A549 (cell line): ENCODE measurements around the gene ETS2. TPM values are rescaled to one million over a fixed set of nuclear protein-coding genes. Genes with fewer than 3 reads are reported as not detected.

Experiments
- ATAC-seq, 2 experiments: fragments of 200-7000 bp in 1 of 2; fragments of >200 bp in 1 of 2; cut with Nextera tagmentation in 1 of 2; cut with Tn5 transposase in 1 of 2; 3 replicates each; pipeline versions ENCODE4 v1.8.0 to v1.9.1; 2018 to 2020; ENCODE audit warnings: mild to moderate bottlenecking in 1 of 2, moderate library complexity in 1 of 2
- CTCF ChIA-PET: fragments of 300-600 bp; sonication (Branson Sonifier 250); formaldehyde crosslinking; extraction: SDS; loops from one replicate; lab custom pipeline; 2021; ENCODE audit warnings: antibody characterized with exemption, inconsistent platforms; lab: Yijun Ruan, JAX
- POLR2A ChIA-PET: fragments of 350-600 bp; formaldehyde crosslinking; extraction: SDS; loops from one replicate; lab custom pipeline; 2021; ENCODE audit warnings: antibody characterized with exemption, inconsistent platforms; lab: Yijun Ruan, JAX
- DNase-seq, 2 experiments: peaks; one replicate each; pipeline versions ENCODE4 v3.0.0 to v3.0.0-alpha.2; 2011 to 2016; ENCODE audit warnings: low read depth in 1 of 2, low spot score in 1 of 2
- FAIRE-seq: peaks from 2 replicates; lab custom pipeline; 2011; peaks lifted over from hg19 to GRCh38; lab: Jason Lieb, UNC
- H3K27ac ChIP-seq, 2 experiments: fragments of >200 bp; sonication (Bioruptor Twin); formaldehyde crosslinking; 3 replicates each; pipeline ENCODE4 v1.5.1; 2016 to 2017
- H3K4me1 ChIP-seq: fragments of >200 bp; sonication (Bioruptor Twin); formaldehyde crosslinking; 3 replicates; pipeline ENCODE4 v1.6.1; 2016
- H3K4me2 ChIP-seq: fragments of >200 bp; sonication (Bioruptor Twin); formaldehyde crosslinking; 3 replicates; pipeline ENCODE4 v1.6.1; 2016
- H3K4me3 ChIP-seq: fragments of >200 bp; sonication (Bioruptor Twin); formaldehyde crosslinking; 3 replicates; pipeline ENCODE4 v1.5.1; 2016
- H3K9me3 ChIP-seq: fragments of >200 bp; sonication (Bioruptor Twin); formaldehyde crosslinking; 3 replicates; pipeline ENCODE4 v1.6.1; 2016
- CHD4 ChIP-seq: fragments of 200-600 bp; sonication (generic); IDR thresholded peaks from 2 replicates; pipeline ENCODE4 v1.6.1; 2016; ENCODE audit warnings: antibody characterized with exemption, mild to moderate bottlenecking, borderline replicate concordance
- EP300 ChIP-seq, 2 experiments: fragments of >200 bp; sonication (Bioruptor Twin); formaldehyde crosslinking; IDR thresholded peaks; 2 replicates in 1 of 2; 3 replicates in 1 of 2; pipeline ENCODE4 v1.6.1; 2016 to 2017
- GATA3 ChIP-seq: IDR thresholded peaks from 2 replicates; pipeline ENCODE4 v1.6.1; 2012; ENCODE audit warnings: borderline replicate concordance
- HDAC2 ChIP-seq: fragments of 200-600 bp; sonication (generic); IDR thresholded peaks from 2 replicates; pipeline ENCODE4 v1.6.1; 2016
- HEYL ChIP-seq: fragments of 250-450 bp; sonication (Bioruptor Pico); IDR thresholded peaks from 2 replicates; pipeline ENCODE4 v1.8.0; 2021; ENCODE audit warnings: mild to moderate bottlenecking, moderate library complexity
- HOXB13 ChIP-seq: fragments of 250-450 bp; sonication (Bioruptor Pico); IDR thresholded peaks from 2 replicates; pipeline ENCODE4 v1.5.0; 2020; ENCODE audit warnings: low read depth, mild to moderate bottlenecking, moderate library complexity
- JUN ChIP-seq, 2 experiments: fragments of >200 bp; sonication (Bioruptor Twin); formaldehyde crosslinking; IDR thresholded peaks; 2 replicates in 1 of 2; 3 replicates in 1 of 2; pipeline ENCODE4 v1.6.1; 2016 to 2017
- JUNB ChIP-seq: fragments of >200 bp; sonication (Bioruptor Twin); formaldehyde crosslinking; IDR thresholded peaks from 2 replicates; pipeline ENCODE4 v1.6.1; 2016
- NFE2L2 ChIP-seq: fragments of 150-350 bp; conservative IDR thresholded peaks from 2 replicates; pipeline ENCODE4 v1.6.1; 2014; ENCODE audit warnings: low read length
- NR3C1 ChIP-seq: fragments of >200 bp; sonication (Bioruptor Twin); formaldehyde crosslinking; IDR thresholded peaks from 3 replicates; pipeline ENCODE4 v1.6.1; 2017
- POLR2A ChIP-seq: IDR thresholded peaks from 2 replicates; pipeline ENCODE4 v1.6.1; 2012; ENCODE audit warnings: mild to moderate bottlenecking, low read length
- POLR2AphosphoS2 ChIP-seq: conservative IDR thresholded peaks from 2 replicates; pipeline ENCODE4 v1.6.1; 2012; ENCODE audit warnings: low read length, improper control_type of control experiment, inconsistent platforms
- RARB ChIP-seq: fragments of 250-450 bp; sonication (Bioruptor Pico); IDR thresholded peaks from 2 replicates; pipeline ENCODE4 v1.8.0; 2021; ENCODE audit warnings: mild to moderate bottlenecking, moderate library complexity
- WGBS: methylation state at CpG from one replicate; pipeline ENCODE4 v1.1.6; 2017; ENCODE audit errors: missing lambda C conversion rate; 5-methylcytosine and 5-hydroxymethylcytosine counted together
- polyA plus RNA-seq, 4 experiments: library from polyadenylated mRNA; depleted of rRNA in 3 of 4; stranded (reverse); fragments of >200 nt; fragmentation: RNase III in 1 of 4; extraction: RNeasy Plus Mini Kit Qiagen cat#74134 plus additional on column Dnase treatment in 1 of 4; gene quantifications; 2 replicates in 3 of 4; 3 replicates in 1 of 4; pipeline ENCODE4 v1.2.3, GENCODE V29; 2011 to 2017
- TF ChIP-seq, protein P1 (sequence below): fragments of 150-350 bp; IDR thresholded peaks from 2 replicates; pipeline ENCODE4 v1.6.1; 2014; ENCODE audit warnings: low read depth, mild to moderate bottlenecking, low read length
- TF ChIP-seq, protein P2 (sequence below): fragments of 250-450 bp; sonication (Bioruptor Pico); IDR thresholded peaks from 2 replicates; pipeline ENCODE4 v1.5.0; 2021; ENCODE audit warnings: mild to moderate bottlenecking, moderate library complexity, borderline replicate concordance
- TF ChIP-seq, protein P3 (sequence below): IDR thresholded peaks from 2 replicates; pipeline ENCODE4 v1.6.1; 2012

ETS2 gene
- polyA plus RNA-seq, 2 of the 4 experiments (the other 2 are of a cell fraction), result 41.6 to 45.5 TPM

DNA sequence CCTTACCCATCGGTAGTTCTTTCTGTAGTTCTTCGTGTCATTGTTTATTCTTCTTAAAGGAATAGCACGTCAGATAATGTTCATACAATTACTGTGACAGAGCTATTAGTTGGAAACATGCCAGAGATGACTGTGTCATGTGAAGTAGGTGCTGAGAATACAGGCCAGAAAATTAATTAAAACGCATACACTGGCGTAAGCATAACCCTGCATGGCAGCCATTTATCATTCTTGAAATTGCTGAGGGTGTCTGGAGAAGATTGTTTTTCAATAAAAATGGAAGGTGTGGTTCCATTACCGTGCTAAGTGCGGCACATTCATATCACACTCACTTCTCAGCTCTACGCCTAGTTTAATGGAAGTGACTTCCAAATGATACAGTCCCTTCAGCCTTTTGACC, 7.8 kb downstream of the ETS2 start:
- ChIA-PET POLR2A (no interaction called here), CTCF (interaction anchor here (1.7 kb wide), 1 partner anchor 9 kb away, joined by 6 read pairs; no protein-coding TSS in a partner anchor)
- H3K9me3 ChIP-seq, result no peaks in the 10 kb centered on the region
- no peak overlapping the region for H3K27ac ChIP-seq
- peaks cover 81% of the 10 kb centered on the region for H3K4me1 ChIP-seq
- no peak for TF ChIP-seq JUNB
- TF ChIP-seq, protein P1, sequence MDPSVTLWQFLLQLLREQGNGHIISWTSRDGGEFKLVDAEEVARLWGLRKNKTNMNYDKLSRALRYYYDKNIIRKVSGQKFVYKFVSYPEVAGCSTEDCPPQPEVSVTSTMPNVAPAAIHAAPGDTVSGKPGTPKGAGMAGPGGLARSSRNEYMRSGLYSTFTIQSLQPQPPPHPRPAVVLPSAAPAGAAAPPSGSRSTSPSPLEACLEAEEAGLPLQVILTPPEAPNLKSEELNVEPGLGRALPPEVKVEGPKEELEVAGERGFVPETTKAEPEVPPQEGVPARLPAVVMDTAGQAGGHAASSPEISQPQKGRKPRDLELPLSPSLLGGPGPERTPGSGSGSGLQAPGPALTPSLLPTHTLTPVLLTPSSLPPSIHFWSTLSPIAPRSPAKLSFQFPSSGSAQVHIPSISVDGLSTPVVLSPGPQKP, result no peak
- TF ChIP-seq, protein P2, sequence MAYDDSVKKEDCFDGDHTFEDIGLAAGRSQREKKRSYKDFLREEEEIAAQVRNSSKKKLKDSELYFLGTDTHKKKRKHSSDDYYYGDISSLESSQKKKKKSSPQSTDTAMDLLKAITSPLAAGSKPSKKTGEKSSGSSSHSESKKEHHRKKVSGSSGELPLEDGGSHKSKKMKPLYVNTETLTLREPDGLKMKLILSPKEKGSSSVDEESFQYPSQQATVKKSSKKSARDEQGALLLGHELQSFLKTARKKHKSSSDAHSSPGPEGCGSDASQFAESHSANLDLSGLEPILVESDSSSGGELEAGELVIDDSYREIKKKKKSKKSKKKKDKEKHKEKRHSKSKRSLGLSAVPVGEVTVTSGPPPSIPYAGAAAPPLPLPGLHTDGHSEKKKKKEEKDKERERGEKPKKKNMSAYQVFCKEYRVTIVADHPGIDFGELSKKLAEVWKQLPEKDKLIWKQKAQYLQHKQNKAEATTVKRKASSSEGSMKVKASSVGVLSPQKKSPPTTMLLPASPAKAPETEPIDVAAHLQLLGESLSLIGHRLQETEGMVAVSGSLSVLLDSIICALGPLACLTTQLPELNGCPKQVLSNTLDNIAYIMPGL (CRISPR knock-in tag), result no peak
- TF ChIP-seq EP300 (IDR thresholded peaks at IDR 0.05), result no peak
- TF ChIP-seq, protein P3, sequence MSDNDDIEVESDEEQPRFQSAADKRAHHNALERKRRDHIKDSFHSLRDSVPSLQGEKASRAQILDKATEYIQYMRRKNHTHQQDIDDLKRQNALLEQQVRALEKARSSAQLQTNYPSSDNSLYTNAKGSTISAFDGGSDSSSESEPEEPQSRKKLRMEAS, result no peak
- no peak for TF ChIP-seq POLR2AphosphoS2
- TF ChIP-seq RARB (CRISPR knock-in tag), result no peak
- TF ChIP-seq HOXB13, result no peak
- no peak for TF ChIP-seq NR3C1
- TF ChIP-seq POLR2A, result no peak
- H3K4me3 ChIP-seq, result no peak overlapping the region
- peak overlapping the region; percentile 12; the same call in 1 of the 3 replicates for H3K4me2 ChIP-seq
- 76% methylated on average over 8 of the region's 8 CpGs for WGBS
- ATAC-seq (no peak), DNase-seq (no peak), FAIRE-seq (no peak)

DNA sequence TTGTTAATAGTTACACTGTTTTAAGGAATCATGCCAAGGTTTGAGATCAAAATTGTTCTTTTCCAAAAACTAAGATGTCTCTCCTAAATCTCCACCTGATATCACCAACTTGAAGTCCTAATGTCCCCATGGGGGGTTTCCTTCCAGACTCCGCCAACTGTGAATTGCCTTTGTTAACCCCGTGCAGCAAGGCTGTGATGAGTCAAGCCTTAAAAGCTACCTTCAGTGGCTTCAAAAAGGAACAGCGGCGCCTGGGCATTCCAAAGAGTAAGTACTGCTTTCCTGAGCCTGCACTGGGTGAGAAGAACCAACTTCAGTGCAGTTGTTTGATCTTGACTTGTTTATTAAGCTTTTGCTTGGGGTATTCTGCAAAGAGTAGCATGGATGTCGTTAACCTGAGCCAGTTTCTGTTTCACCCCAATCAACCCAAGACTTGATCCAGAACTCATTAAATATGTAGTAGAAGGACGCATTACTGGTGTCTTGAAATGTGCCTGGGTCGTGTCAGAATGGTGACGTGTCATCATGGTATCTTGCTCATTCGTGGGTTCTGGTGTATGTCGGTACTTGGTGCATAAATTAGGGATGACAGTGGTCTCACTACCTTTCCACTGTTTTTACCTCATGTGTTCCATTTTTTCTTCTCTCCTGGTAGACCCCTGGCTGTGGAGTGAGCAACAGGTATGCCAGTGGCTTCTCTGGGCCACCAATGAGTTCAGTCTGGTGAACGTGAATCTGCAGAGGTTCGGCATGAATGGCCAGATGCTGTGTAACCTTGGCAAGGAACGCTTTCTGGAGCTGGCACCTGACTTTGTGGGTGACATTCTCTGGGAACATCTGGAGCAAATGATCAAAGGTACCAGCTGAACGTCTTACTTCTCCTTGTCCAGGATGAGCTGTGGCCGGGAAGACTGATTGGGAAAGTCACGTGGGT, 8.7 kb downstream of the ETS2 start:
- H3K4me2 ChIP-seq, result no peak overlapping the region
- H3K4me1 ChIP-seq, result peaks cover 76% of the 10 kb centered on the region
- H3K27ac ChIP-seq, result 0 out of 6 replicates have a peak overlapping the region, but pooled peaks of 1 of the 2 experiments have one; percentile 21
- H3K4me3 ChIP-seq, result no peak overlapping the region
- CTCF ChIA-PET, result interaction anchor here (1.5 to 1.7 kb wide), 2 partner anchors 10 to 80 kb away, joined by 3 to 6 read pairs; no protein-coding TSS in a partner anchor
- ATAC-seq (no peak), DNase-seq (no peak)
- no peak for TF ChIP-seq HDAC2
- no peak for TF ChIP-seq CHD4
- no peak for TF ChIP-seq HEYL (CRISPR knock-in tag)
- no peak for TF ChIP-seq GATA3
- TF ChIP-seq JUN (IDR thresholded peaks at IDR 0.05), result no peak
- TF ChIP-seq, all 56 proteins: peak for 0
- POLR2A ChIA-PET, result no interaction called here
- 91% methylated on average over 13 of the region's 16 CpGs for WGBS
- H3K9me3 ChIP-seq, result no peaks in the 10 kb centered on the region
- FAIRE-seq, result no peak

DNA sequence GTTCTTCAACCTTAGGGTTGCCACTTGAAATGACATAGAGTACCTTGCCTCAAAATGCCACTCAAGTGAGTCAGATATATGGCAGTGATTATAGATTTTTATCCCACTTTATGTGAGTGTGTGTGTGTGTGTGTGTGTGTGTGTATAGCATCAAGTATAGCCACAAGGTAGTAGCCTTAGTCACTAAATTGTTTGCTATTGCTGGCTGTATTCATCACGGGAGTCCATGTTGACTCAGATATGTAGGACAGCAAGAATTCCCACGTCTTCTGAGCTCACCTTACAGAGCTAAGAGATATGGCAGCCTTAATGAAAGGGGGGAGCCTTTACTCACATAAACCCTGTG, 9.3 kb downstream of the ETS2 start:
- H3K9me3 ChIP-seq, result no peaks in the 10 kb centered on the region
- no peak for FAIRE-seq
- TF ChIP-seq HOXB13 (no peak), NFE2L2 (no peak)
- TF ChIP-seq, protein P1, result no peak
- TF ChIP-seq, all 56 proteins: peak for 0
- ATAC-seq (no peak), DNase-seq (no peak)
- H3K4me3 ChIP-seq, result no peak overlapping the region
- POLR2A ChIA-PET, result no interaction called here
- CTCF ChIA-PET, result interaction anchor here (1.1 to 1.7 kb wide), 3 partner anchors 10 to 81 kb away, joined by 3 to 6 read pairs (median 3); no protein-coding TSS in a partner anchor
- H3K4me1 ChIP-seq, result peaks cover 76% of the 10 kb centered on the region
- no peak overlapping the region for H3K4me2 ChIP-seq
- 0 out of 6 replicates have a peak overlapping the region, but pooled peaks of 1 of the 2 experiments have one; percentile 21 for H3K27ac ChIP-seq
- WGBS, result 55% methylated on average over 2 of the region's 2 CpGs
